Measurements from ENCODE around the gene AOC3. TPM values are rescaled to one million over a fixed set of nuclear protein-coding genes. Genes with fewer than 3 reads are reported as not detected.
A peak's percentile ranks its signal among the peaks of the same experiment; 100 is the strongest.

Gene AOC3
- total and polyA plus RNA-seq, 2 of the 13 experiments (the other 11 are each of a cell fraction or from before 2014, with no cell fraction given) = 8.7 to 51.7 TPM

- TF ChIP-seq ZNF710 (CRISPR knock-in tag; IDR thresholded peaks at IDR 0.05; ENCODE audit: borderline replicate concordance) = peak; percentile 38; the same call in 1 of the 2 replicates
- no peak for TF ChIP-seq ELF3 (CRISPR knock-in tag; IDR thresholded peaks at IDR 0.05)
- TF ChIP-seq NFYC (CRISPR knock-in tag; IDR thresholded peaks at IDR 0.05) = no peak
- no peak for TF ChIP-seq ZNF138 (CRISPR knock-in tag; IDR thresholded peaks at IDR 0.05; ENCODE audit: low read depth)
- no peak for TF ChIP-seq ZNF556 (CRISPR knock-in tag; IDR thresholded peaks at IDR 0.05; ENCODE audit: borderline replicate concordance)
- no peak for TF ChIP-seq ZNF570 (CRISPR knock-in tag; IDR thresholded peaks at IDR 0.05; ENCODE audit: borderline replicate concordance)
- no peak for TF ChIP-seq ESRRA (CRISPR knock-in tag; IDR thresholded peaks at IDR 0.05; ENCODE audit: low read depth)
- peak; percentile 65 for TF ChIP-seq ARID5B (CRISPR knock-in tag; IDR thresholded peaks at IDR 0.05)
- TF ChIP-seq U2AF1 (optimal IDR thresholded peaks at IDR 0.05; ENCODE audit: low read depth, low read length) = no peak
- TF ChIP-seq NR2F1 (CRISPR knock-in tag; IDR thresholded peaks at IDR 0.05) = peak in 1 of 2 experiments; percentile 55; a peak in 2 of 4 replicates
- TF ChIP-seq SOX5 (CRISPR knock-in tag; IDR thresholded peaks at IDR 0.05; ENCODE audit: borderline replicate concordance) = peak; percentile 22; the same call in 1 of the 2 replicates
- TF ChIP-seq BCL6 (CRISPR knock-in tag; IDR thresholded peaks at IDR 0.05) = peak; percentile 55; the same call in 1 of the 2 replicates
- TF ChIP-seq MNT (IDR thresholded peaks at IDR 0.05) = peak; percentile 59; the same call in 1 of the 2 replicates
- peak; percentile 39; the same call in 1 of the 2 replicates for TF ChIP-seq TBX2 (CRISPR knock-in tag; IDR thresholded peaks at IDR 0.05; ENCODE audit: borderline replicate concordance)
- TF ChIP-seq BORCS8-MEF2B (CRISPR knock-in tag; IDR thresholded peaks at IDR 0.05) = no peak
- TF ChIP-seq PRDM4 (CRISPR knock-in tag; IDR thresholded peaks at IDR 0.05; ENCODE audit: borderline replicate concordance) = no peak
- peak; percentile 74 for TF ChIP-seq THRA (CRISPR knock-in tag; IDR thresholded peaks at IDR 0.05; ENCODE audit: borderline replicate concordance)
These were observed 27.3 kb downstream of the AOC3 start (continued) for GRCh38 chr17:42878123-42878880.

Data from HepG2 (cell line).